C4-2B (cell line): ENCODE data around the gene CIRBP.

ENCODE experiments used
- H3K27ac ChIP-seq: fragments of 450-650 bp; 2 replicates; pipeline ENCODE4 v1.5.1; 2017
- CTCF ChIP-seq: fragments of 450-650 bp; conservative IDR thresholded peaks from 2 replicates; pipeline ENCODE4 v1.5.1; 2017; ENCODE audit warnings: mild to moderate bottlenecking
- ZFX ChIP-seq: fragments of 450-650 bp; IDR thresholded peaks from 2 replicates; pipeline ENCODE4 v1.6.1; 2017

The CIRBP gene

GRCh38 chr19:1285737-1286360 is 16.7 kb downstream of the CIRBP start, which contains the start of gene EFNA2:
Gene EFNA2 (plus strand): TSS chr19:1285873. CDS start chr19:1286169, 296 bp downstream.
- H3K27ac ChIP-seq = peak within 1 kb of the TSS; percentile 83
- TF ChIP-seq CTCF (peak; percentile 55), ZFX (no peak)

GRCh38 chr19:1286487-1287353 is 17.6 kb downstream of the CIRBP start:
- H3K27ac ChIP-seq = peak overlapping the region; percentile 83

GRCh38 chr19:1287354-1288225 is 18.5 kb downstream of the CIRBP start:
- H3K27ac ChIP-seq = no peak overlapping the region

More at GRCh38 chr19:1286487-1287353, 17.6 kb downstream of the CIRBP start:
- TF ChIP-seq ZFX (no peak), CTCF (no peak)

GRCh38 chr19:1288226-1288612 is 19.1 kb downstream of the CIRBP start:
- H3K27ac ChIP-seq = no peak overlapping the region
- TF ChIP-seq ZFX (no peak), CTCF (no peak)

More at GRCh38 chr19:1287354-1288225, 18.5 kb downstream of the CIRBP start:
- TF ChIP-seq ZFX (no peak), CTCF (no peak)

GRCh38 chr19:1288833-1289685 is 19.9 kb downstream of the CIRBP start:
- no peak overlapping the region for H3K27ac ChIP-seq
- no peak for TF ChIP-seq ZFX
- no peak for TF ChIP-seq CTCF

- no peak for TF ChIP-seq ZFX
- TF ChIP-seq CTCF = no peak
- H3K27ac ChIP-seq = no peak overlapping the region
Measured at GRCh38 chr19:1289686-1290025, 20.5 kb downstream of the CIRBP start.
